ENCODE results near the gene SH3RF2. TPM values are rescaled to one million over a fixed set of nuclear protein-coding genes. Genes with fewer than 3 reads are reported as not detected.
"Not testable (repeated sequence)": the region's sequence is repeated elsewhere in the genome, so short reads cannot be mapped to it uniquely, and the experiment has no call there.

Gene SH3RF2
- polyA plus RNA-seq, 3 donors, result 2.4 to 3.3 (median 3.0) TPM

GRCh38 chr5:145943674-145944121 lies 7.3 kb downstream of the SH3RF2 start:
- 28 to 68% (median 32%) methylated on average over 2 of the region's 2 CpGs for WGBS, 3 donors
- no peak overlapping the region for H3K27ac ChIP-seq (ENCODE audit: low read depth, low read length)

GRCh38 chr5:145944328-145944727 lies 8.0 kb downstream of the SH3RF2 start:
- no peak overlapping the region for H3K27ac ChIP-seq (ENCODE audit: low read depth, low read length)
- WGBS, 3 donors, result 51 to 85% (median 75%) methylated on average over 3 of the region's 3 CpGs

DNA sequence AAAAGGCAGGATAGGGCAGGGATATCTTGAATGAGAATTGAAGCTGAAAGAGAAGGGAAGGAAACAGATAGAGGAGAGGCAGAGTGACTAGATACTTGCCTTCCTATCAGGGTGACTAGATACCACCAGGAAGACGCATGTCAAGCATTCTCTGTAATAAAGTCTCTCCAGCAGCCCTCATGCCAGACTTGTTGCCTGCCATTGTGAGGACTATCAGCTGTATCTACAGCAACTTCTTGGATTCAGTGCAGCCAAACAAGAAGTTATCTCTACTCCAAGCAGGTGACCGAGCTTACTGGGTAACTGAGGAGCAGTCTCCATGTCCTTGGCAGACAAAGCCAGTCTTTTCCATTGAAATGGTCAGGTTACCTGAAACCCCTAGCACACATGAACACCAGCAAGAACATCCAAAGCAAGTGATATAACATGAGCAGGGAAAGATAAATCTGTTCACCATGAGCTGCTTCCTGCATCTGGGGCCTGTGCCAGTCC lies 9.3 kb downstream of the SH3RF2 start:
- H3K27ac ChIP-seq (ENCODE audit: low read depth, low read length), result no peak overlapping the region
- WGBS, 3 donors, result 53 to 94% (median 89%) methylated on average over 2 of the region's 2 CpGs

DNA sequence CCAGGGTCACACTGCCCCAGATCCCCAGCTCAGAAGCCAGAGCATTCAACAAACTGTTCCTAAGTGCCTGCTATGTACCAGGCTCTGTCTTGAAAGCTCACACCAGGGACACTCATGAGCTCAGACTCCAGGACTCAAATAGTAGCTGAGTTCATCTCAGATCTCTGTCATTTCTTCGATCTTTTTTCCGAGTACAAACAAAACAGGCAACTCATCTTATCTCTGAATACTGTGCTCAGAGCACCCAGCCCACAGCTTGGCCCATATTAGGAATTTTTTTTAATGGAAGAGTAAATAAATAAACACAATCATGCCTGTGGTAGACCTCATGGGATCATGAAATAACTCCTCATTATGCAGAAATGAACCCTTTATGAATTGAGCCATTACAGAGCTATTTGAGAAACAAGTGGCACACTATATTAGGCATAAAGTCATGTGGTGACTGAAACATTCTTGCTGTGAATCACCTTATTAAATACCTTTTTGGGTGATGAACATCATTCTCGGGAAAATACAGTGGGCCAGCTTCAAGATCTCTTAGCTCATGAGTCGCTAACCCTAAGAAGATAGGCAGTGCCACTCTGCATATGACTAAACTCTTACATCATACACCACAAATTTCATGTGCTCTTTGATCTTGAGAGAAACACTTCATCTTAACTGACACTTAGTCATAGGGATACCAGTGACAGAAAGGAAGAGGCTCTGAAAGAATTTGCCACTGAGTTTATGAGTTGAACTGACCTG lies 9.9 kb downstream of the SH3RF2 start:
- no peak overlapping the region for H3K27ac ChIP-seq (ENCODE audit: low read depth, low read length)
- 59 to 86% (median 82%) methylated on average over 4 of the region's 4 CpGs for WGBS, 3 donors

DNA sequence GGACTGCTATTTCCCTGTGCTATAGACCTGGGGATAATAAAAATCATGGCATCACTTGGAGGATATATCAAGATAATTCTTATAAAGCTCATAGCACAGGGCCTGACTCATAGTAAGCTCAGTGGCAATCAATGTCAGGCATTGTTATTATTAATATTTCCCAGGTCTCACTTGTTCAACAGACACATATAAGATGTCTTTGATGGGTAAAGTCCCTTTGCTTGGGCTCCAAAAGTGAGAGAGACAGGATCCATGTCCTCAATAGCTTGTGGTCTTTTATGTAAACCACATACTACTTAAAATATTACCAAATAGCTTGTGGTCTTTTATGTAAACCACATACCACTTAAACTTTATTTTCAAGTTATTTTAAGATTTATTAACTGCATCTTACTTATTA lies 11.2 kb downstream of the SH3RF2 start:
- no peak overlapping the region for H3K27ac ChIP-seq (ENCODE audit: low read depth, low read length)

DNA sequence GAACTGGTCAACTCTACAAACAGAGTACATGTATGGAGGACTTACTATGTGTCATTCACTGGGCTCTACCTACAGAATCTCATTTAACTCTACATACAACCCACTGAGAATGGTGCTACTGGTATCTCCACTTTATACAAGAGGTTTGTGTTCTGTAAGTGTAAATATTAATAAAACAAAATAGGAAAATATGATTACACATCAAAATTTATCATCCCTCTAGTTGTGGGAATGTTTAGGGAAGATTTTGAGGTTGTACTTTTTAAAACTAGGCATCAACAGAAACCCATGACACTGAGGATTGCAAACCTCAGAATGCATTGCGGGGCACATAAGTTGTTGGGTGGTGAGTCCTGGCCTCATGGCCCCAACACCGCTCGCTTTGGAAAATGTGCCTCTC lies 11.7 kb downstream of the SH3RF2 start:
- no peak overlapping the region for H3K27ac ChIP-seq (ENCODE audit: low read depth, low read length)
- 93 to 100% (median 98%) methylated on average over 3 of the region's 3 CpGs for WGBS, 3 donors

GRCh38 chr5:145948921-145949320 lies 12.5 kb downstream of the SH3RF2 start:
- 50 to 90% (median 83%) methylated on average over 6 of the region's 6 CpGs for WGBS, 3 donors
- H3K27ac ChIP-seq (ENCODE audit: low read depth, low read length), result no peak overlapping the region

GRCh38 chr5:145949474-145949873 lies 13.1 kb downstream of the SH3RF2 start:
- 43 to 82% (median 64%) methylated on average over 2 of the region's 2 CpGs for WGBS, 3 donors
- no peak overlapping the region for H3K27ac ChIP-seq (ENCODE audit: low read depth, low read length)

DNA sequence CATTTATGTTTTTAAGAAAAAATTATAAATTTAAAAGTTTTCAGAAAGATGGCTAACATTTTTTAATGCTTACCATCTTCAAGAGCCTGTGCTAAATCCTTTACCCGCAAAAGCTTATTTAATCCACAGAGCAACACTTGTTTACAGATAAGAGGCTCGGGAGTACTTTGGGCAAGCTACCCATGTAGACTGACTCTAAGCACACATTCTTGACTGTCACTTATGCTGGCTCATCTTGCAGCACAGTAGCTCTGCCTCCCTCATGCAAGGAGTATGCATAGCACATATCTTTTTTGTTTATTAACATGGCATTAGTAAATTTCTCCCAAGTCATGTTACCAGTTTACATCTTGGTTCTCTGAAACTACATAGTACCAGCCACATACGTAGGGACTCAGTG lies 14.7 kb downstream of the SH3RF2 start:
- WGBS, 3 donors, result 59 to 74% (median 74%) methylated on average over 3 of the region's 3 CpGs
- no peak overlapping the region for H3K27ac ChIP-seq (ENCODE audit: low read depth, low read length)

DNA sequence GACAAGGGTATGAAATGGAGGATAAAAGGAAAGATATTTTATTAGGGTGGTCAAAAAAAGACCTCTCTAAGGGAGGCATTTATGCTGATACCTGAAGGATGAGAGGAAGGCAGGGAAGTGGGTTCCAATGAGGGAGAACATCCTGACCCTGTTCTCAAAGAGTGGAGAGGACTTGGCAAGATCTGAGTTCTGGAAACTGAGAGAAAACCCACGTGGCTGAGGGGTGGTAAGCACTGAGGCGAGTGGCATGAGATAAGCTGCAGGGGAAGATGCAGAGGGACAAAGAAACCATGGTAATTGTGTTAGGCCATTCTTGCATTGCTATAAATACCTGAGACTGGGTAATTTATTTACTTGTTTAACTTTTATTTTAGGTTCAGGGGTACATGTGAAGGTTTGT lies 16.8 kb downstream of the SH3RF2 start:
- WGBS, 3 donors, result 60 to 75% (median 72%) methylated on average over 2 of the region's 2 CpGs

DNA sequence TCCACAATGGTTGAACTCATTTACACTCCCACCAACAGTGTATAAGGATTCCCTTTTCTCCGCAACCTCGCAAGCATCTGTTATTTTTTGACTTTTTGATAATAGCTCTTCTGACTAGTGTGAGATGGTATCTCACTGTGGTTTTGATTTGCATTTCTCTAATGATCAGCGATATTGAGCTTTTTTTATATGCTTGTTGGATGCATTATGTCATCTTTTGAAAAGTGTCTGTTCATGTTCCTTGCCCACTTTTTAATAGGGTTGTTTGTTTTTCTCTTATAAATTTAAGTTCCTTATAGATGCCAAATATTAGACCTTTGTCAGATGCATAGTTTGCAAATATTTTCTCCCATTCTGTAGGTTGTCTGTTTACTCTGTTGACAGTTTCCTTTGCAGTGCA lies 17.8 kb downstream of the SH3RF2 start:
- not testable (repeated sequence) for H3K27ac ChIP-seq (ENCODE audit: low read depth, low read length)
- 96 to 99% (median 98%) methylated on average over 3 of the region's 3 CpGs for WGBS, 3 donors

More for the DNA sequence above, 16.8 kb downstream of the SH3RF2 start:
- H3K27ac ChIP-seq (ENCODE audit: low read depth, low read length), result no peak overlapping the region

GRCh38 chr5:145957388-145957787 lies 21.0 kb downstream of the SH3RF2 start:
- WGBS, 3 donors, result 87 to 92% (median 91%) methylated on average over 3 of the region's 3 CpGs
- H3K27ac ChIP-seq (ENCODE audit: low read depth, low read length), result no peak overlapping the region

GRCh38 chr5:145958436-145958835 lies 22.1 kb downstream of the SH3RF2 start:
- 42 to 94% (median 91%) methylated on average over 6 of the region's 6 CpGs for WGBS, 3 donors
- H3K27ac ChIP-seq (ENCODE audit: low read depth, low read length), result no peak overlapping the region

DNA sequence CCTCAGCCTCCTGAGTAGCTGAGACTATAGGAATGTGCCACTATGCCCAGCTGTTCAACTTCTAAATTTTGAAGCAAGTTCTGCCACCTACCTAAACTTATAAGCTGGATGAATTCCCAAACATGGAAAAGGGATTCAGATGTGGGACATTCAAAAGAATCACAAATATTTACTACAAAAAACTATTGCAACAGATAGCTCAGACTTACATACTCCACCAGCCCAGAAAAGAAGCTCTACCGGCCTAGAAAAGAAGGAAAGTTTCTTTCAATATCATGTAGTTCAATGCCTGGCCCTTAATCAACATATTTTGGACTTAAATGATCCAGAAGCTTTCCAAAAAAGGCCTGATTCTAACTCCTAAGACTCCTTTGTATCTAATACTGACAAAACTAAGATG lies 23.8 kb downstream of the SH3RF2 start:
- no peak overlapping the region for H3K27ac ChIP-seq (ENCODE audit: low read depth, low read length)
- 60 to 66% (median 63%) methylated on average over 1 of the region's 1 CpG for WGBS, 3 donors

- 45 to 81% (median 77%) methylated on average over 4 of the region's 4 CpGs for WGBS, 3 donors
- no peak overlapping the region for H3K27ac ChIP-seq (ENCODE audit: low read depth, low read length)
Observed at GRCh38 chr5:145960848-145961600, 24.6 kb downstream of the SH3RF2 start.

DNA sequence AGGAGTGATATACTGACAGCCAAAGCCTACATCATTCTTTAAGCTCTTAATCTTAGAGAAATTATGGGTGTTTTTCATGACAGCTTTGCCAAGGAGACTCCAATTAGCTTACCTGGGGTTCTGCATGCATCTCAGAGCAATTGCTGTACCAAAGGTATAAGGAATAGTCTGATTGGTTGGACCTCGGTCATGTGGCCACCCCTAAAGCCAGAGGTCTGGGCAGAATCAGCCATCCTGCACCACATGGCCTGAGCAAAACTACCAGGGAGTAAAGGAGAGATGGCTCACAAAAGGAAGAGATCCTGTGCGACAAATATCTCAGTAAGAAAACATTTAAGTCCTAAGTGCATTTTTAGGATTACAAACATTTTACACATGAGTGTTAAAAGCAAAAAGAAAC lies 25.6 kb downstream of the SH3RF2 start:
- whole genome bisulfite sequencing, 3 donors, result 94% methylated on average over 2 of the region's 2 CpGs
- no peak overlapping the region for H3K27ac ChIP-seq (ENCODE audit: low read depth, low read length)

GRCh38 chr5:145964008-145964407 lies 27.6 kb downstream of the SH3RF2 start:
- not testable (repeated sequence) for H3K27ac ChIP-seq (ENCODE audit: low read depth, low read length)
- 95 to 99% (median 96%) methylated on average over 9 of the region's 9 CpGs for WGBS, 3 donors

DNA sequence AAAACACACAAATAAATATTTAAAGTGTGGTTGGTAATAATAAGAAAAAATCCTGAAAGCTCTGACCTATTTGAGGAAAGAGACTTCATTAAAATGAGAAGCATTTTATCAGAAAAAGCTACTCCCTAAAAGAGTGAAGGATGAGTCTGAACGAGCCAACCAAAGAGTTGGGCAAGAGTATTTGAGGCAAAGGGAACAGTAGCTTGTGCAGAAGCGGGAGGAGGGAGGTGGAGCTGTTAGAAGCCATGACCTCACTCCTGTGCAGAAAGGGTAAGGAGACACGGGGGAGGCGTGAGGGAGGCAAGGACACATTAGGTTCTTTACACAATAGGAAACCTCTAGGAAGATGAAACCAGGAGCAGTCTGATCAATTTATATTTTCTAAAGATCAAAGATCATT lies 29.4 kb downstream of the SH3RF2 start:
- 50 to 62% (median 56%) methylated on average over 4 of the region's 4 CpGs for WGBS, 3 donors
- no peak overlapping the region for H3K27ac ChIP-seq (ENCODE audit: low read depth, low read length)

DNA sequence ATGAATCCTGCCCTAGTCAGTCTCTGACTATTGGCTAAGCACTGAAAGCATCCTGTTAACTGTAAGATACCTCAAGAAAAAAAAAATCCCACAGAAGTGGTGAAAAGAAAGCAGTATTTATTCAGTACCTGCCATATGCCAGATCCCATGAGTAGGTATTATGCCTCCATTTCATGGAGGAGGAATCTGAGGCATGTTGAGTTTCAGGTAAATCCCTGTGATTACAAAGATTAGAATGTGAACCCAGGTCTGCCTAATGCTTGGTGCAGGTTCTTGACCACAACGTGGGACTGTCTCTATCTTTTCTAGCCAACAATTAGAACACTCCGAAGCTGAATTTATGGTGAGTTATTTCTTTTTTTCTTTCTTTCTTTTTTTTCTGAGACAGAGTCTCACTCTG lies 30.9 kb downstream of the SH3RF2 start:
- WGBS, 3 donors, result 92 to 98% (median 95%) methylated on average over 2 of the region's 2 CpGs

More for the DNA sequence above, 30.9 kb downstream of the SH3RF2 start:
- H3K27ac ChIP-seq (ENCODE audit: low read depth, low read length), result no peak overlapping the region

Measured in adipose tissue (tissue), 3 donors.